HG03432 (cell line): ENCODE results near the gene MAU2.
"Not testable (repeated sequence)": the region's sequence is repeated elsewhere in the genome, so short reads cannot be mapped to it uniquely, and the experiment has no call there.

ENCODE experiments used
- ATAC-seq: cut with Tn5 transposase; IDR thresholded peaks from one replicate; pipeline ENCODE4 v1.9.1; 2021; ENCODE audit warnings: mild to moderate bottlenecking, moderate library complexity; ENCODE audit not compliant: unreplicated experiment

The MAU2 gene

DNA sequence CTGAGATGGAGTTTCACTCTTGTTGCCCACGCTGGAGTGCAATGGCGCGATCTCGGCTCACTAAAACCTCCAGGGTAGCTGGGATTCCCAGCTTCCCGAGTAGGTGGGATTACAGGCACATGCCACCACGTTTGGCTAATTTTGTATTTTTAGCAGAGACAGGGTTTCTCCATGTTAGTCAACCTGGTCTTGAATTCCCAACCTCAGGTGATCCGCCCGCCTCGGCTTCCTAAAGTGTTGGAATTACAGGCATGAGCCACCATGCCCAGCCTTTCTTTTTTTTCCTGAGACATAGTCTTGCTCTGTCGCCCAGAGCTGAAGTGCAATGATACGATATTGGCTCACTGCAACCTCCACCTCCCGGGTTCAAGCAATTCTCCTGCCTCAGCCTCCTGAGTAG is 59.7 kb downstream of the MAU2 start:
- not testable (repeated sequence) for ATAC-seq

- ATAC-seq = no peak
Observed at GRCh38 chr19:19381007-19381926, 60.6 kb downstream of the MAU2 start.

- ATAC-seq = no peak
Observed at GRCh38 chr19:19382118-19382517, 61.5 kb downstream of the MAU2 start.

GRCh38 chr19:19384486-19384885 is 63.9 kb downstream of the MAU2 start:
- no peak for ATAC-seq

- ATAC-seq = peak; percentile 89
Observed at GRCh38 chr19:19385131-19385895, 64.7 kb downstream of the MAU2 start.

DNA sequence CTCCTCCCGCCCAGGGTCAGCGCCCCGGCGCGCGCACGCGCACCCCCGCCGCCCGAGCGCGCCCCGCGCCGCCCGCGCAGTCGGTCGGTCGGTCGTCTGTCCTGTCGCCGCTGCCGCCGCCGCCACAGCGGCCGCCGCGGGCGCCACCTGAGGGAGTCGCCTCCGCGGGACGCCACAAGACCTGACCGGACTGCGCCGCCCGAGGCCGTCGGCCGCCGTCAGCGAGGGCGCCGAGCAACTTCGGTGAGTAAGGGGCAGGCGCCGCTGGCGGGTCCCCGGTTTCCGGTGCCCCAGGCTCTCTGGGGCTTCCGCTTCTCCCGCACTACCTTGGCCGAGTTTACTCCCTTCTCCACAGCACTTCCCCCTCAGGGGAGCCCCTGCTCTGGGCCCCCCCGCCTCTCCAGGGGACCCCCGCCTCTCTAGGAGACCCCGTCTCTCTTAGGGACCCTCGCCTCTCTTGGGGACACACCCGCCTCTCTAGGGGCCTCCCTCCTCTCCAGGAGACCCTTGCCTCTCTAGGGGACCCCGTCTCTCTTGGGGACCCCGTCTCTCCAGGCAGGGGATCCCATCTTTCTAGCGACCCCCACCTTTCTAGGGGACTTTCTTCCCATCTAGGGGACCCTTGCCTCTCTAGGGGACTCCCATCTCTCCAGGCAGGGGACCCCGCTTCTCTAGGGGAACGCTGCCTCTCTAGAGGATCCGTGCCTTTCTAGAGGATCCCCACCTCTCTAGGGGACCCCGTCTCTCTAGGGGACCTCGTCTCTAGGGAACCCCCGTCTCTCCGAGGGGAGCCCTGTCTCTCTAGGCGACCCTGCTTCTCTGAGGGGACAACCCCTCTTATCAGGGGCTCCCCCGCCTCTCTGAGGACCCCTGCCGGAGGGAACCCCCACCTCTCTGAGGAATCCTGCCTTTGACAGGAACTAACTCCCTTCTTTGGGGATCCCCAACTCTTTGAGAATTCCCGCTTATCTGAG is 65.6 kb downstream of the MAU2 start:
- no peak for ATAC-seq

- no peak for ATAC-seq
Observed at GRCh38 chr19:19387108-19387507, 66.5 kb downstream of the MAU2 start.

GRCh38 chr19:19388568-19389555 is 68.2 kb downstream of the MAU2 start:
- ATAC-seq = no peak

DNA sequence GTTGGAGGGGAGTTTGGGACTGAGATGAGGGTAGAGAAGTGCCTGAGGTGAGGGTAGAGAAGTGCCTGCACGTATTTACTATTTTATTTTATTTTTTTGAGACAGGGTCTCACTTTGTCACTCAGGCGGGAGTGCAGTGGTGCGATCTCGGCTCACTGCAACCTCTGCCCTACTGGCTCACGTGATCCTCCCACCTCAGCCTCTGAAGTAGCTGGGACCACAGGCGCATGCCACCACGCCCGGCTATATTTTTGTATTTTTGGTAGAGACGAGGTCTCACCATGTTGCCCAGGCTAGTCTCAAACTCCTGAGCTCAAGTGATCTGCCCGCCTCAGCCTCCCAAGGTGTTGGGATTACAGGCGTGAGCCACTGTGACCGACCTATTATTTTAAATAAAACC is 69.1 kb downstream of the MAU2 start:
- not testable (repeated sequence) for ATAC-seq

DNA sequence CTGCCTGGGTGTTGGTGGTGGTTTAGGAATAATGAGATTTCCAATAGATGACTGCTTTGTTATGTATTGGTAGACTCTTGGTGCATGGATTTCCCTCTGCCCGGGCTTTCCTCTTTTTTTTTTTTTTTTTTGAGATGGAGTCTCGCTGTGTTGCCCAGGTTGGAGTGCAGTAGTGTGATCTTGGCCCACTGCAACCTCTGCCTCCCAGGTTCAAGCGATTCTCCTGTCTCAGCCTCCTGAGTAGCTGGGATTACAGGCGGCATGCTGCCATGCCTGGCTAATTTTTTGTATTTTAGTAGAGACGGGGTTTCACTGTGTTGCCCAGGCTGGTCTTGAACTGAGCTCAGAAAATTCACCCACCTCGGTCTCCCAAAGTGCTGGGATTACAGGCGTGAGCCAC is 73.7 kb downstream of the MAU2 start:
- not testable (repeated sequence) for ATAC-seq

DNA sequence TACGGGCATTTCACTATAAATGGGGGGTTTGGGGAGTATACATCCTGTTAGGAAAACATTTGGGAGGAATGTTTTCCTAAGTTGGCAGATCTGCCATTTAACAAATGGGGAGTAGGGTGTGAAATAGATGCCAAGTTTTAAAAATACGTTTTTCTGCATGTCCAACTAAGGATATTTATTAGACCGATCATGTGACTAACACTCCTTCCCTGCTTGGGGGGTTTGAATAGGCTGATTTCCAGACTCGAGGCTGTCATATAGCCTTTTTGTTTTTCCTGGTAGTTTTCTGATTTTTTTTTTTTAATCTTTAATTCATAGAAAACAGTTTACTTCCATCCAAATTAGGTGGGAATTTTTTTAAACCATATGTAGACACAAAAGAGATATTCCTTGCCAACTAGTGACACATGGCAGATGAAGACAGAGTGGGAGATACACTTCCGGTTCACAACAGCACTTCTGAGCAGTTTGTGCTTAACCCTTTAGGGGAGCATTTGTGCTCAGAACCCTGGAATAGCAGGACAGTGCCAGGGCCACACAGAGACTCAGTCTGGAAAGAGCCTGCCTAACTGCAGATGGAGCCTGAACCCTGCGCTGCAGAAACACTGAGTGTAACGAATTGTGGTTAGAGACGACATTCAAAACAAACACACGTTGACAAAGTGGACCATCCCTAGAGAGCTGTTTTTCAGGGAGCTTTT is 79.3 kb downstream of the MAU2 start:
- no peak for ATAC-seq

DNA sequence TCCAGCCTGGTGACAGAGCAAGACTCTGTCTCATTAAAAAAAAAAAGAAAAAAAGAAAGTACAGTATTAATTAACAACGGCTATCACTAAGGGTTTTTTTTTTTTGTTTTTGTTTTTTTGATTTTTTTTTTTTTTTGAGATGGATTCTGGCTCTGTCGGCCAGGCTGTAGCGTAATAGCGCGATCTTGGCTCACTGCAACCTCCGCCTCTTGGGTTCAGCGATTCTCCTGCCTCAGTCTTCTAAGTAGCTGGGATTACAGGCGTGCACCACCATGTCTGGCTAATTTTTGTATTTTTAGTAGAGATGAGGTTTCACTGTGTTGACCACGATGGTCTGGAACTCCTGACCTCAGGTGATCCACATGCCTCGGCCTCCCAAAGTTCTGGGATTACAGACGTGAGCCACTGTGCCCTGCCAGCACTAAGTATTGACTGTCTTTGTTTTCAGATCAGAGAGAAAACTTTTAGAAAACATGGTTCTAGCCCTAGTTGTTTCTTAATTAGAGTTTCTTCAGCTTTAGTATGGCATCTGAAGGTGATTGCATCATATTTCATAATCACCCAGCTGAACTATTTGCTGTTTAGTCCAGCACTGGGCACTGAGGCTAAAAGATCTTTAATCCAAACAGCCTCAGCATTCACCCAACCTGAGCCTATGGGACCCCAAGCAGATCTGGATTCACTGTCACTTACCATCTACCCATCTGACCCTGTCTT is 82.2 kb downstream of the MAU2 start:
- no peak for ATAC-seq

DNA sequence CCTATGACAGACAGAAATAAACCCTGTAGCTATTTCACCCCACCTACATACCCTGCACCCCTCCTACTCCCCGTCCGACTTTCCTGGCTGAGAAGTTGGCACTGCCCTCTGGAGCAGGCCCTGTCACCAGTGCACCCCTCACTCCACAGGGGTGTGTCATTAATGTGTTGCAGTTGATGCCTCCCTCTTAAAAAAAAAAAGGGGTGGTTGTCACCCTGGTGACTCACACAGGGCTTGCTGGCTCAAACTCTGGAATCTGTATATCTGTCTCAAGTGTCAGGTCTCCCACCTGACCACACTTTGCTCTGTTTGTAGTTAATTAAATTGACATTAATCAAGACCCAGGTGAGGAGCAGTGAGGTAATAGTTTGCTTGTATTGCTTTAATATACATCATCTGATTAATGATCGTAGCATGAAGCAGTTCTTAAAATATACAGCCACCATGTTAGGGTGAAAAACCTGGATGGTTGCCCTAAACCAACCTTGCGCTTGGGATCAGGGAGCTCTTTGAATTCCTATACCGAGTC is 82.8 kb downstream of the MAU2 start:
- ATAC-seq = no peak

- peak; percentile 75 for ATAC-seq
Observed at GRCh38 chr19:19404879-19405860, 84.5 kb downstream of the MAU2 start, which contains the start of gene GATAD2A. Gene GATAD2A (plus strand): TSS chr19:19405675. CDS start chr19:19465346, 59,671 bp downstream.

DNA sequence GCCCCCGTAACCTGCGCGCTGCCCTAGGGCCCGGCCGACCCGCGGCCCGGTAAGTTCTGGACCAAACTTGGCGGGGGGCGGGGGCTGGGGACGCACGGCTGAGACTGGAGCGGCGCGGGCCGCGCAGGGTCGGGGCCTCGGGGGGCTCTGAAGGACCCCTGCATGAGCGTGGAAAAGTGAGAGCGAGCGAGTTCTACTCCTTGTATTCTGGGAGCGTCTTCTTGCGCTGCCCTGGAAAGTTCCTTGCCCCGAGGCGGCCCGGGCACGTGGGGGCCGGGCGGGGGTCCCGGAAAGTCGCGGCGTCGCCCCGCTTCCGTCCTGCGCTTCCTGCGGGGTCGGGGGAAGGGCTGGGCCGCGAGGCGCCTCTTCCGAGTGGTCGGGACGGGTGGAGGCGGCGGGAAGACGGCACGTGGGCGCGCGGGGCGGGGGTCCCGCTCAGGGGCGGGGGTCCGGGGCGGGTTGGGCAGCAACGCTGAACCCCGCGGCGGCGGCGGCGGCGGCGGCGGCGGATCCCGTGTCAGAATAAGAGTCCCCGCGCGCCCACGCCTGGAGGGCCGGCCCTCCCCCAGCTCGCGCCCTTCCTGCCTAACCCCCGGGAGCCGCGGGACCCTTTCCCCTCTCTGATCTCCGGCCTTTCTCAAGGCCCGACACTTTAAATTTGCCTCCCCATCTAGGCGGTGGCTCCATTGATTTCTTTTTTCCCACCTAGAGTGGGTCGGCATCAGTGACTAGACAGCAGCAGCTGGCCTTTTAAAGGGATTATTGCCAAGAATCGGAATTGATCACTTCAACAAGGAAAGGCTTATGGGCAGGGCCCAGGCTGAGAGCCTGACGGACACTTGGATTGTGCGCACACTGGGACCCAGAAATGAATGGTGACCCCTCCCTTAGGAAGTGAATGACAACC is 85.6 kb downstream of the MAU2 start:
- peak; percentile 29 for ATAC-seq
